Nephron progenitor cell (in vitro differentiated cells): ENCODE data around the gene UBD.

Source experiments
- DNase-seq: peaks from one replicate; pipeline ENCODE4 v3.0.0; 2021
- H3K27ac Mint-ChIP-seq: 2 replicates; pipeline ENCODE4 v1.8.0; 2021; ENCODE audit warnings: mild to moderate bottlenecking, moderate library complexity, mixed read lengths
- H3K27me3 Mint-ChIP-seq: 2 replicates; pipeline ENCODE4 v1.8.0; 2021; ENCODE audit warnings: mild to moderate bottlenecking, low read depth, mixed read lengths; ENCODE audit not compliant: poor library complexity
- H3K36me3 Mint-ChIP-seq: 2 replicates; pipeline ENCODE4 v1.8.0; 2021; ENCODE audit warnings: low read depth, mixed read lengths
- H3K4me1 Mint-ChIP-seq: 2 replicates; pipeline ENCODE4 v1.8.0; 2021; ENCODE audit warnings: mixed read lengths
- H3K4me3 Mint-ChIP-seq: 2 replicates; pipeline ENCODE4 v1.8.0; 2021; ENCODE audit warnings: mild to moderate bottlenecking, moderate library complexity, mixed read lengths
- H3K9me3 Mint-ChIP-seq: 2 replicates; pipeline ENCODE4 v1.8.0; 2021; ENCODE audit warnings: mild to moderate bottlenecking, moderate library complexity, mixed read lengths
- TF ChIP-seq, protein P1 (sequence below): fragments of 200-600 bp; sonication (generic); IDR thresholded peaks from 2 replicates; pipeline ENCODE4 v1.5.0; 2021; ENCODE audit warnings: antibody characterized with exemption

UBD gene

DNA sequence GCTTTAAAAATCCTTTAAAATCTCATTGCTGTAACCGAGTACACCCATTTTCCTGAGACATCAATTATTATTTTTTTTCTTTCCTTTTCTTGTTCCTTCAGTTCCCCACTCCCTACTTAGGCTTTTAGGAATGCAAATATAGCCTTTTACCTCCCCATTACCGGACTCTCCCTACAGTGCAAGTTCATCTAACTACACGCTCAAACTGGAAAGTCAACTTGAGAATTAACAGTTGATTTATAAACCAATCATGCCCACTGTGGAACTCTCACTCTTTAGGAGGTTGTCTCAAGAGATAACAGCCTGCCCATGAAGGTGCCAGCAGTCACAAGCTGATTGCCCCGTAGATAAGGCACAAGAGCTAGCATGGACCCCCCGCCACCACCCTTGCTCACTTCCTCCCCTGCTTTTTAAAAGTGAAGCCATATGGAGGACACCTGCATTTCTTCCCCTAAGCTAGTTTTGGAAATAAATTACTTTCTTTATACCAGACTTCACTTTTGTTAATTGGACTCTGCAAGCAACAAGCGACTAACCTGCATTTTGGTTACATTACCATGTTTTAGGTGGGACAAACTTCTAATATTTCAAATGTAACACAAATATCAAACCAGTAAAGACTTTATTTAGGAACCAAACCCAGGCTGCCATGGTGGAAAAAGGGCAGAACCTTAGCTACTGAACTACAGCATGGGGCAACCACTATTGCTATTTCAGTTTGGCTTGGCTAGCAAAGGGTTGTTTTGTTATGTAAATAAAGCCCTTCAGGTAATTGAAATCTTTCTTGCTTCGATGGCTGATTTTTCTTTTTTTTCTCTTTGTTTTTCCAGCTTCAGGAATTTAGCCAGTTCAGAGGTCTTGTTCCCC is 34.9 kb downstream of the UBD start:
- H3K4me1 Mint-ChIP-seq, result no peaks in the 10 kb centered on the region
- peaks cover 13% of the 10 kb centered on the region for H3K9me3 Mint-ChIP-seq
- H3K4me3 Mint-ChIP-seq, result no peak overlapping the region
- TF ChIP-seq, protein P1, sequence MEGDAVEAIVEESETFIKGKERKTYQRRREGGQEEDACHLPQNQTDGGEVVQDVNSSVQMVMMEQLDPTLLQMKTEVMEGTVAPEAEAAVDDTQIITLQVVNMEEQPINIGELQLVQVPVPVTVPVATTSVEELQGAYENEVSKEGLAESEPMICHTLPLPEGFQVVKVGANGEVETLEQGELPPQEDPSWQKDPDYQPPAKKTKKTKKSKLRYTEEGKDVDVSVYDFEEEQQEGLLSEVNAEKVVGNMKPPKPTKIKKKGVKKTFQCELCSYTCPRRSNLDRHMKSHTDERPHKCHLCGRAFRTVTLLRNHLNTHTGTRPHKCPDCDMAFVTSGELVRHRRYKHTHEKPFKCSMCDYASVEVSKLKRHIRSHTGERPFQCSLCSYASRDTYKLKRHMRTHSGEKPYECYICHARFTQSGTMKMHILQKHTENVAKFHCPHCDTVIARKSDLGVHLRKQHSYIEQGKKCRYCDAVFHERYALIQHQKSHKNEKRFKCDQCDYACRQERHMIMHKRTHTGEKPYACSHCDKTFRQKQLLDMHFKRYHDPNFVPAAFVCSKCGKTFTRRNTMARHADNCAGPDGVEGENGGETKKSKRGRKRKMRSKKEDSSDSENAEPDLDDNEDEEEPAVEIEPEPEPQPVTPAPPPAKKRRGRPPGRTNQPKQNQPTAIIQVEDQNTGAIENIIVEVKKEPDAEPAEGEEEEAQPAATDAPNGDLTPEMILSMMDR, result no peak
- no peak overlapping the region for H3K27ac Mint-ChIP-seq
- no peaks in the 10 kb centered on the region for H3K36me3 Mint-ChIP-seq
- no peaks in the 10 kb centered on the region for H3K27me3 Mint-ChIP-seq
- no peak for DNase-seq

DNA sequence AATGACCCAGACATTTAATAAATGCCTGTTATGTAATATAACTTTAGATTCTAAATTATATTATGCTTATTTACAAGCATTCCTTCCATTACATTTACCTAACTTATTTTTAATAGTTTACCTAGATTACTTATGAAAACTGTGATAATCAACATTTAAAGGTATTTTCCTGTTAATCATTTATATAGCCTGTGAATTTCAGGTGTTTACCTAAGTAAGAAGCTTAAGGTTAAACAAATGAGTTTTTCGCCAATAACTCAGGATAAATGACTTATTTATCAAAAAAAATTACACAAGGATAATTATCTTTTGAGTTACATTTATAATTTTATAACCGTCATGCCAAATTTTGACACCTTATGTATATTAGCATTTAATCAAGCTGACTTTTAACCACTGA is 35.5 kb downstream of the UBD start:
- H3K27ac Mint-ChIP-seq, result no peak overlapping the region
- H3K4me1 Mint-ChIP-seq, result no peaks in the 10 kb centered on the region
- no peaks in the 10 kb centered on the region for H3K27me3 Mint-ChIP-seq
- no peak overlapping the region for H3K4me3 Mint-ChIP-seq
- TF ChIP-seq, protein P1, result no peak
- H3K9me3 Mint-ChIP-seq, result peaks cover 13% of the 10 kb centered on the region
- H3K36me3 Mint-ChIP-seq, result no peaks in the 10 kb centered on the region
- no peak for DNase-seq

DNA sequence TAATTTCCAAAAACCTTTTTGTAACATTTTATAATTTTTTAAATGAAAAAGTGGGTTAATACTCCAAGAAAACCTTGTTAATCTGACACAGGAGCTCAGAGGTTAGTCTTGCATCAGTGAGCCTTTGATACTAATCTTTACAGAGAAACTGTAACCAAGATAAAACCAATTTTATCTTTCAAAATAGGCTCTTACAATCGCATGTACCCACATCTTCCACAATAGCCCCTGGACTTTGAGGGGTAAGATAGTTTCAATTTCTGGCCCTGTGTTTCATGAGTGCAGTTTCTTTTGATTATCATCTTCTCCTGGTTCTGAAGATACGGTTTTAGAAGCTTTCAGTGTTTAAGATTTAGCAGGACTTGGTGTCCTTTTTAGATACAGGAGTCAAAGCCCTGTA is 37.3 kb downstream of the UBD start:
- Mint-ChIP-seq H3K27me3 (peaks cover 4% of the 10 kb centered on the region), H3K9me3 (peaks cover 13% of the 10 kb centered on the region), H3K4me3 (no peak overlapping the region), H3K36me3 (no peaks in the 10 kb centered on the region), H3K4me1 (no peaks in the 10 kb centered on the region), H3K27ac (no peak overlapping the region)
- no peak for DNase-seq
- TF ChIP-seq, protein P1, result no peak

DNA sequence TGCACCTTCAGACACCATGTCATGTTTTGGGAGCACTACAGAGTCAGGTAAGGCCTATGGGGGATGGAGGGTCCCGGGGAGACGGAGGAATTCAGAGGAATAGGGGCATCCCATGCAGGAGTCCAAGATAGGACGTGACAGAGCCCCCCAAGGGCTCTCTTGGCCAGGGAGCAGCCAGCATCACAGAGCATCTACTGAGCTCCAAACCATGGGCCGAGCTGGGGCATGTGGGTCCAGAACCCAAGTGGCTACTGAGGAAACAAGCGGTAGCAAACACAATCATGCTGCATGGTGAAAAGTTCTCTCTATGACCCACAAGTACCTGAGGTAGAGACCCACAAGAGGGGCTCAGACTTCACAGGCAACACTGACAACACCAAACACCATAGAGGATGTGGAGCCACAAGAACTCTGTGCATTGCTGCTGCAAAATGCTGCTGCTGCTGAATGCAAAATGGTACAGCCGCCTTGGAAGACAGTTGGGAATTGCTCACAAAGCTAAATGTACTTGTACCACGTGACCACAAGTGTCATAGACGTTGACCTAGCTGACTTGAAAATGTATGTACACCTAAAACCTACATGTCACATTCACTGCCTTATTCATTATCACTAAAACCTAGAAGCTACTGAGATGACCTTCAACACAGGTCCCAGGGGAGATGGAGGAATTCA is 38.4 kb downstream of the UBD start:
- no peak overlapping the region for H3K4me3 Mint-ChIP-seq
- no peaks in the 10 kb centered on the region for H3K36me3 Mint-ChIP-seq
- TF ChIP-seq, protein P1, result no peak
- no peak for DNase-seq
- H3K4me1 Mint-ChIP-seq, result peaks cover under 1% of the 10 kb centered on the region
- no peak overlapping the region for H3K27ac Mint-ChIP-seq
- H3K27me3 Mint-ChIP-seq, result peaks cover 4% of the 10 kb centered on the region
- peaks cover 17% of the 10 kb centered on the region for H3K9me3 Mint-ChIP-seq

DNA sequence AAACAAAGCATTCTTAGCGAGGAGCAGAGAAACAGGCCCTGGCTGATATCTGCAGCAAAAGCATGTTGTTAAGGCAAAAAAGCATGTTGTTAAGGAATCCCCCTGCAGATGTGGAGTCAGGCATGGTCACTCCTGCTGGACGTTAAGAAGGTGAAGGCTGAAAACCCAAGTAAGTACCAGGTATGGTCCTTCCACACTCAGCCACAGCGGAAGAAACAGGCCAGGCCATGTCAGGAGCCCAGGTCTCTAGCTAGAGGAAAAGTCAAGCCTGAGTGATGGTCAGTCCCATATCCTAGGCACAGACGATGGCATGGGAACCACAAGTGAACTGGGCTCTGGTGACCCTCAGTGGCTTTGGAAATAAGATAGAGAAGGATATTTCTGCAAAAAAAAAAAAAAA is 39.3 kb downstream of the UBD start:
- peaks cover 4% of the 10 kb centered on the region for H3K27me3 Mint-ChIP-seq
- H3K27ac Mint-ChIP-seq, result no peak overlapping the region
- peaks cover 17% of the 10 kb centered on the region for H3K9me3 Mint-ChIP-seq
- no peak for DNase-seq
- TF ChIP-seq, protein P1, result no peak
- no peaks in the 10 kb centered on the region for H3K36me3 Mint-ChIP-seq
- H3K4me1 Mint-ChIP-seq, result peaks cover 5% of the 10 kb centered on the region
- no peak overlapping the region for H3K4me3 Mint-ChIP-seq
